Thyroid gland (tissue), 4 donors: ENCODE data around the gene MAP1LC3B. TPM values are rescaled to one million over a fixed set of nuclear protein-coding genes. Genes with fewer than 3 reads are reported as not detected.
"Not testable (repeated sequence)": the region's sequence is repeated elsewhere in the genome, so short reads cannot be mapped to it uniquely, and the experiment has no call there.

Source experiments
- DNase-seq, 2 donors: peaks; one replicate each; pipeline ENCODE4 v3.0.0-alpha.2; 2019
- H3K27ac ChIP-seq, 3 donors: fragments of 200-600 bp; sonication (generic); 1 replicate in 2 of 3; 2 replicates in 1 of 3; pipeline ENCODE4 v1.5.1; 2016 to 2019; ENCODE audit warnings: mild to moderate bottlenecking in 1 of 3, moderate library complexity in 1 of 3
- H3K27me3 ChIP-seq: fragments of 200-600 bp; sonication (generic); one replicate; pipeline ENCODE4 v1.5.1; 2019
- H3K36me3 ChIP-seq, 2 donors: fragments of 200-600 bp; sonication (generic); one replicate each; pipeline ENCODE4 v1.5.1; 2016 to 2019
- H3K4me1 ChIP-seq, 2 donors: fragments of 200-600 bp; sonication (generic); one replicate each; pipeline ENCODE4 v1.5.1; 2017 to 2019
- H3K4me3 ChIP-seq, 3 donors: fragments of 200-600 bp; sonication (generic); replicated peaks in 1 of 3; 1 replicate in 2 of 3; 2 replicates in 1 of 3; pipeline ENCODE4 v1.5.1; 2016; ENCODE audit warnings: mild to moderate bottlenecking in 1 of 3
- H3K9me3 ChIP-seq: fragments of 200-600 bp; sonication (generic); one replicate; pipeline ENCODE4 v1.5.1; 2017
- POLR2A ChIP-seq, 2 donors: fragments of 450-650 bp; IDR thresholded peaks; one replicate each; pipeline ENCODE4 v1.6.1; 2017; ENCODE audit warnings: antibody characterized with exemption in 2 of 2, mild to moderate bottlenecking in 2 of 2, moderate library complexity in 1 of 2
- WGBS, 2 donors: methylation state at CpG; one replicate each; pipeline ENCODE4 v1.1.5; 2017; 5-methylcytosine and 5-hydroxymethylcytosine counted together
- intact Hi-C: fragments of 100-400 bp; cut with DNase I; formaldehyde crosslinking; loops from one replicate; pipeline ENCODE4 v1.15.1; 2023
- total RNA-seq, 4 donors: library from RNA; depleted of rRNA; stranded (reverse); fragments of >200 nt; gene quantifications; one replicate each; pipeline ENCODE4 v1.2.3, GENCODE V29; 2016
- TF ChIP-seq, protein P1 (sequence below), 6 experiments: fragments of 200-600 bp in 3 of 6; fragments of 450-650 bp in 3 of 6; sonication (generic) in 3 of 6; IDR thresholded peaks; one replicate each; pipeline ENCODE4 v1.5.1; 2016 to 2019; ENCODE audit warnings: antibody characterized with exemption in 6 of 6, mild to moderate bottlenecking in 2 of 6, inconsistent platforms in 1 of 6, moderate library complexity in 1 of 6

The MAP1LC3B gene
- total RNA-seq, 4 donors from 2014 or later: 51.8 to 84.3 (median 67.3) TPM

GRCh38 chr16:87380881-87381280 is 11.3 kb upstream of the MAP1LC3B start:
- TF ChIP-seq, protein P1, sequence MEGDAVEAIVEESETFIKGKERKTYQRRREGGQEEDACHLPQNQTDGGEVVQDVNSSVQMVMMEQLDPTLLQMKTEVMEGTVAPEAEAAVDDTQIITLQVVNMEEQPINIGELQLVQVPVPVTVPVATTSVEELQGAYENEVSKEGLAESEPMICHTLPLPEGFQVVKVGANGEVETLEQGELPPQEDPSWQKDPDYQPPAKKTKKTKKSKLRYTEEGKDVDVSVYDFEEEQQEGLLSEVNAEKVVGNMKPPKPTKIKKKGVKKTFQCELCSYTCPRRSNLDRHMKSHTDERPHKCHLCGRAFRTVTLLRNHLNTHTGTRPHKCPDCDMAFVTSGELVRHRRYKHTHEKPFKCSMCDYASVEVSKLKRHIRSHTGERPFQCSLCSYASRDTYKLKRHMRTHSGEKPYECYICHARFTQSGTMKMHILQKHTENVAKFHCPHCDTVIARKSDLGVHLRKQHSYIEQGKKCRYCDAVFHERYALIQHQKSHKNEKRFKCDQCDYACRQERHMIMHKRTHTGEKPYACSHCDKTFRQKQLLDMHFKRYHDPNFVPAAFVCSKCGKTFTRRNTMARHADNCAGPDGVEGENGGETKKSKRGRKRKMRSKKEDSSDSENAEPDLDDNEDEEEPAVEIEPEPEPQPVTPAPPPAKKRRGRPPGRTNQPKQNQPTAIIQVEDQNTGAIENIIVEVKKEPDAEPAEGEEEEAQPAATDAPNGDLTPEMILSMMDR (IDR thresholded peaks at IDR 0.05): no peak
- no peak for TF ChIP-seq POLR2A (IDR thresholded peaks at IDR 0.05)
- Histone ChIP-seq H3K4me3 (peak overlapping the region in 1 of 3 donors; percentile 88), H3K27me3 (no peaks in the 10 kb centered on the region), H3K36me3 (no peaks in the 10 kb centered on the region), H3K4me1 (peaks cover 9 to 31% of the 10 kb centered on the region in 2 donors), H3K27ac (peak overlapping the region; percentile 42 to 61 (median 54)), H3K9me3 (no peaks in the 10 kb centered on the region)
- 72 to 74% methylated on average over 4 of the region's 4 CpGs for WGBS, 2 donors
- intact Hi-C loops: loop anchor here (5.0 kb wide), 1 partner anchor 64 kb away; the partner anchor contains the start of gene C16orf95
- DNase-seq: no peak

GRCh38 chr16:87382023-87382785 is 9.9 kb upstream of the MAP1LC3B start:
- Histone ChIP-seq H3K9me3 (no peaks in the 10 kb centered on the region), H3K4me3 (peak overlapping the region; percentile 4 to 88 (median 70)), H3K36me3 (no peaks in the 10 kb centered on the region), H3K27ac (peak overlapping the region; percentile 55 to 95 (median 95)), H3K27me3 (no peaks in the 10 kb centered on the region), H3K4me1 (peaks cover 10 to 31% of the 10 kb centered on the region in 2 donors)
- TF ChIP-seq, protein P1 (IDR thresholded peaks at IDR 0.05): no peak
- TF ChIP-seq POLR2A (IDR thresholded peaks at IDR 0.05): no peak
- intact Hi-C loops: loop anchor here (5.0 kb wide), 1 partner anchor 65 kb away; the partner anchor contains the start of gene C16orf95
- DNase-seq: no peak
- 34 to 38% methylated on average over 17 of the region's 17 CpGs for WGBS, 2 donors

DNA sequence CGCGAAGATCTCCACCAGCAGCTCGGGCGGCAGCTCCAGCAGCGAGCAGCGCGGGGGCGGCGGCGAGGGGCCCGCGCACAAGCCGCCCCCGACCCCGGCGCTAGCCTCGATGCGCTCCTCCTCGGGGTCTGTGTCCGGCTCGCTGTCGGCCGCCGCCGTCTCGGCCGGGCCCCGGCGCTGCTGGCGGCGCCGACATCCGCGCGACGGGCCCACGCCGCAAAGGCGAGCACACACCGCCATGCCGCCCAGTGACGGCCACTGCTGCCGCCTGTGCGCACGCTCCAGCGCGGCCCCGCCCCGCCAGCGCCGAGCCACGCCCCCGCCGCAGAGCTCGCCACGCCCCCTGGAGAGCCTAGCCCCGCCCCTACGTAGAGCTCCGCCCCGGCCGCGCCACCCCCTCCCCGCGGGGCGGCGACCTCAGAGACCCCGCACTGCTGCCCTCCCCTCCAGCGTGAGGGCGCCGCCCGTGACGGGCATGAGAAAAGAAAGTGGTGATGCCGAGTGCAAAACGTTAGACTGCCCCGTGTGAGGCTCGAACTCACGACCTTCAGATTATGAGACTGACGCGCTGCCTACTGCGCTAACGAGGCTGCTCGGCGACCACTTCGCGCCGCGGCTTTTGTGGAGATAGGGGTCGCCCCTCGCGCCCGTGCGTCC is 8.5 kb upstream of the MAP1LC3B start, which contains the start of gene FBXO31:
Gene FBXO31, minus strand, starts transcription at position 272 of the 657 bp plus-strand sequence. Its CDS starts 32 bp downstream, at position 240.
- WGBS, 2 donors: 0% methylated on average over 2 of the region's 92 CpGs; no CpG with 5 or more reads in 1 of the 2 donors
- Histone ChIP-seq H3K27me3 (no peaks in the 10 kb centered on the region), H3K4me1 (peaks cover 19 to 42% of the 10 kb centered on the region in 2 donors), H3K9me3 (no peaks in the 10 kb centered on the region), H3K36me3 (no peaks in the 10 kb centered on the region), H3K27ac (peak within 1 kb of the TSS; percentile 55 to 95 (median 95)), H3K4me3 (peak within 1 kb of the TSS; percentile 20 to 88 (median 70))
- intact Hi-C loops: loop anchor here (5.0 kb wide), 1 partner anchor 66 kb away; the partner anchor contains the start of gene C16orf95
- TF ChIP-seq, protein P1 (IDR thresholded peaks at IDR 0.05): no peak
- peak; percentile 91 to 98 for TF ChIP-seq POLR2A (IDR thresholded peaks at IDR 0.05)
- peak; percentile 75 to 78 for DNase-seq

DNA sequence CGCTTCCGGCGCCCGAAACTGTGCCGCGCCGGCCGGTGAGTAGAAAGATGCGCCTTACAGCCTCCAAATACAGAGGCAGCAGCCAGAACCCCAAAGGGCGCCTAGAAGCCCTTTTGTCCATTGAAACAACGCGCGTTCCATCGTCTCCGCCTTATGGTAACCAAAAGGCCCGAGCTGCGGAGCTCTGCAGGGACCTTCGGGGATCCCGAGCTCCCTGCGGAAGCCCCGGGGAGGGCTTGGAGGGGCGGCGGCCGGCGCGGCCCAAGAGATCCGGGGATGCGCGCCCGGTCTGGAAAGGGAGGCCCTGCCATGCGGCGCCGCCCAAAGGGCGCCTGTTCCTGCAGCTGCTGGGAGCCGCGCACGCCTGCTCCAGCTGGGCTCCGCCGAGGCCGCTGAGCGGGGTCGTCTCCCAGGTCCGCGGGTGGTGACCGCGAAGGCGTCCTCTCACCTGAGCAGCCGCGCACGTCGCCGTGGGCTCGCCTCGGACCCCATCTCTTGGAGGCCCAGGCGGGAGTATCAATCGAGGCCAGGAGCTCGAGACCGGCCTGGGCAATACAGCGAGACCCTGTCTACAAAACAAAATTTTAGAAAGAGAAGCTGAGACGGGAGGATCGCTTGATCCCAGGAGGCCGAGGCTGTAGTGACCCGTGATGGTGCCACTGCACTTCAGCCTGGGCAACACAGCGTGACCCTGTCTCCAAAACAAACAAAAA is 7.8 kb upstream of the MAP1LC3B start:
- H3K36me3 ChIP-seq: no peaks in the 10 kb centered on the region
- no peaks in the 10 kb centered on the region for H3K9me3 ChIP-seq
- DNase-seq: peak; percentile 34 to 53
- no peaks in the 10 kb centered on the region for H3K27me3 ChIP-seq
- 12 to 24% methylated on average over 16 to 32 of the region's 64 CpGs for WGBS, 2 donors
- intact Hi-C loops: loop anchor here (5.0 kb wide), 1 partner anchor 67 kb away; the partner anchor contains the start of gene C16orf95
- TF ChIP-seq, protein P1 (IDR thresholded peaks at IDR 0.05): no peak
- TF ChIP-seq POLR2A (IDR thresholded peaks at IDR 0.05): no peak
- peak overlapping the region; percentile 20 to 88 (median 33) for H3K4me3 ChIP-seq
- H3K4me1 ChIP-seq: peaks cover 22 to 43% of the 10 kb centered on the region in 2 donors
- H3K27ac ChIP-seq: peak overlapping the region; percentile 55 to 95 (median 95)

- WGBS, 2 donors: 86 to 91% methylated on average over 10 to 12 of the region's 12 CpGs
- H3K4me3 ChIP-seq: peak overlapping the region in 1 of 3 donors; percentile 88
- H3K27me3 ChIP-seq, DNase-seq, H3K9me3 ChIP-seq, H3K36me3 ChIP-seq: not testable (repeated sequence)
- peaks cover 22 to 43% of the 10 kb centered on the region in 2 donors for H3K4me1 ChIP-seq
- intact Hi-C loops: loop anchor here (5.0 kb wide), 1 partner anchor 68 kb away; the partner anchor contains the start of gene C16orf95
- H3K27ac ChIP-seq: peak overlapping the region; percentile 55 to 95 (median 95)
Measured at GRCh38 chr16:87384875-87385167, 7.3 kb upstream of the MAP1LC3B start.
